KMS-11 (cell line): ENCODE results near the gene SPOCK3.
A peak's percentile ranks its signal among the peaks of the same experiment; 100 is the strongest.
"Not testable (repeated sequence)": the region's sequence is repeated elsewhere in the genome, so short reads cannot be mapped to it uniquely, and the experiment has no call there.

Source experiments
- H2AFZ ChIP-seq: fragments of 200-600 bp; sonication (generic); 2 replicates; pipeline ENCODE4 v1.6.1; 2016; ENCODE audit warnings: antibody characterized with exemption, mixed run types, low read depth
- H3K27ac ChIP-seq: fragments of 200-600 bp; sonication (generic); 2 replicates; pipeline ENCODE4 v1.6.1; 2016; ENCODE audit warnings: mild to moderate bottlenecking, mixed run types
- H3K27me3 ChIP-seq: fragments of 200-600 bp; sonication (generic); 2 replicates; pipeline ENCODE4 v1.6.1; 2017; ENCODE audit warnings: mild to moderate bottlenecking, low read depth, mixed run types, moderate library complexity; ENCODE audit not compliant: insufficient read depth
- H3K36me3 ChIP-seq: fragments of 200-600 bp; sonication (generic); 2 replicates; pipeline ENCODE4 v1.6.1; 2017; ENCODE audit warnings: mild to moderate bottlenecking, mixed run types; ENCODE audit not compliant: insufficient read depth
- H3K4me1 ChIP-seq: fragments of 200-600 bp; sonication (generic); 2 replicates; pipeline ENCODE4 v1.6.1; 2016; ENCODE audit warnings: mild to moderate bottlenecking, low read depth, mixed run types; ENCODE audit not compliant: poor library complexity, severe bottlenecking
- H3K4me2 ChIP-seq: fragments of 200-600 bp; sonication (generic); 2 replicates; pipeline ENCODE4 v1.7.0; 2016; ENCODE audit warnings: mild to moderate bottlenecking, mixed run types
- H3K4me3 ChIP-seq: fragments of 200-600 bp; sonication (generic); IDR thresholded peaks from 2 replicates; pipeline ENCODE4 v1.6.1; 2017; ENCODE audit warnings: low read depth, low read length, mixed read lengths; ENCODE audit not compliant: insufficient read depth
- H3K79me2 ChIP-seq: fragments of 200-600 bp; sonication (generic); 2 replicates; pipeline ENCODE4 v1.6.1; 2016; ENCODE audit warnings: low read depth, mixed run types; ENCODE audit not compliant: insufficient read depth
- H3K9ac ChIP-seq: fragments of 200-600 bp; sonication (generic); 2 replicates; pipeline ENCODE4 v1.6.1; 2016; ENCODE audit warnings: mild to moderate bottlenecking, mixed run types
- H4K20me1 ChIP-seq: fragments of 200-600 bp; sonication (generic); 2 replicates; pipeline ENCODE4 v1.6.1; 2016; ENCODE audit warnings: mild to moderate bottlenecking, mixed run types; ENCODE audit not compliant: insufficient read depth
- CTCF ChIP-seq: fragments of 200-600 bp; sonication (generic); conservative IDR thresholded peaks from 2 replicates; pipeline ENCODE4 v1.6.1; 2017; ENCODE audit warnings: low read depth, mild to moderate bottlenecking, antibody characterized with exemption, low read length, moderate library complexity, mixed read lengths

SPOCK3 gene

DNA sequence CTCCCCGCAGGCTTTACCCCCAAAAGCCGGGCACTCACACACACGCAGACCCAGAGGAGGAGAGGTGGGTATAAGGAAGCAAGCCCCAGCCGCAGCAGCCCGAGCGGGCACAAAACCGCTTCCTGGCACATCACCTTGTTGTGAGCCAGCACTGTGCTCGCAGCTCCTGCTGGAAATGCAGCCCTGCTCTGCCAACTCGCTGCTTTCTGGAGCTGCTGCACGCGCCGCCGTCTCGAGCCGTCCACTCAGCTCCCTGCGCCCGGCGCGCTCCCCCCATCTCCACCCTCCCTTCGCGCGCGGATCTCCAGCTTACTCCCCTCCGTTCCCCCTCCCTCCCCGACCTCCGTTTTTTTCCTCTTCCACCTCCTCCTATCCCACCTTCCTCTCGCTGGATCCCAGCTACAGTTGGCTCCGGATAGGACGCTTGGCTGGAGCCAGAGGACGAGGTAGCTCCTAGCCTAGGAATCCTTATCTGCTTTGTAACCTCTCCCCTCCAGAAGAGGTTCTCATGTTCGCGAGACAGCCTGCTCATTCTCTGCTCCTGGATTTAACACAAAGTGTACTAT, at the start of gene SPOCK3:
Gene SPOCK3, minus strand, starts transcription at position 179 of the 566 bp plus-strand sequence.
- peaks cover 6% of the 10 kb centered on the region for H3K4me1 ChIP-seq
- H3K27ac ChIP-seq: no peak within 1 kb of the TSS
- H3K36me3 ChIP-seq: no peaks in the 10 kb centered on the region
- H2AFZ ChIP-seq: peak within 1 kb of the TSS; percentile 90
- H4K20me1 ChIP-seq: no peaks in the 10 kb centered on the region
- TF ChIP-seq CTCF: no peak
- H3K9ac ChIP-seq: peak within 1 kb of the TSS; percentile 28; the same call in 1 of the 2 replicates
- H3K27me3 ChIP-seq: no peaks in the 10 kb centered on the region
- H3K4me2 ChIP-seq: peak within 1 kb of the TSS; percentile 50
- no peaks in the 10 kb centered on the region for H3K79me2 ChIP-seq
- H3K4me3 ChIP-seq: no peak within 1 kb of the TSS

DNA sequence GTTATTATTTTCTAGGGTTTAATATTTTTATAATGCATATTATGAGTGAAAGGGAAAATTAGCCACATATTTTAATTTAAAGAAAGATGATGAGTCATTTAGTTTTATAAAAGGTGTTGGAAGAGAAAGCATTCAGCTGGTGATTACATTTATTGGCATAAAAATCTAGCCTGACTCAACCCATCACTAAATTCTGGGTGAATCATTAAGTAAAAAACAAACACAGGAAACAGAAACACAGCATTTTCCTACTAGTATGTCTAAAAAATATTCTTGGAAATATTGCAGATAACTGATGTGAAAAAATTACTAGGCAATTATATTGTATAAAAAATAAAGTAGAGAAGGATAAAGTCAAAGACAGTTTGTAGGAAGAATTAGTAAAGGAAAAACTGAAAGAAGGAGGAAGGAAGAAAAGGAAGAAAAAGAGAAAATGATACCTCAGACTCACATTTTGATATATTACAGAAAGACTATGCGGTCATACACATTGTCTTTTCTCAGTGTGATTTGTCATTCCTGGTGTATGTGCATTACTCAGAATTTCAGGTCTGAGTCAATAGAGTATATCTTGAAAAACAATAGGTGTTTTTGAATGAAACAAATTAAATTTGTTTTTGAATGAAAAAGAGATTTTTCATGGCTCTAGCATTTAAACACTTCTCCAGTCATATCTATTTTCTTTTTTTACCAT, 48.0 kb upstream of the SPOCK3 start:
- H3K79me2 ChIP-seq: no peaks in the 10 kb centered on the region
- H3K4me3 ChIP-seq: no peak overlapping the region
- no peaks in the 10 kb centered on the region for H3K36me3 ChIP-seq
- no peak overlapping the region for H3K4me2 ChIP-seq
- no peaks in the 10 kb centered on the region for H3K4me1 ChIP-seq
- H3K9ac ChIP-seq: no peak overlapping the region
- no peak for TF ChIP-seq CTCF
- no peaks in the 10 kb centered on the region for H3K27me3 ChIP-seq
- H4K20me1 ChIP-seq: no peaks in the 10 kb centered on the region
- H3K27ac ChIP-seq: no peak overlapping the region
- H2AFZ ChIP-seq: no peak overlapping the region

DNA sequence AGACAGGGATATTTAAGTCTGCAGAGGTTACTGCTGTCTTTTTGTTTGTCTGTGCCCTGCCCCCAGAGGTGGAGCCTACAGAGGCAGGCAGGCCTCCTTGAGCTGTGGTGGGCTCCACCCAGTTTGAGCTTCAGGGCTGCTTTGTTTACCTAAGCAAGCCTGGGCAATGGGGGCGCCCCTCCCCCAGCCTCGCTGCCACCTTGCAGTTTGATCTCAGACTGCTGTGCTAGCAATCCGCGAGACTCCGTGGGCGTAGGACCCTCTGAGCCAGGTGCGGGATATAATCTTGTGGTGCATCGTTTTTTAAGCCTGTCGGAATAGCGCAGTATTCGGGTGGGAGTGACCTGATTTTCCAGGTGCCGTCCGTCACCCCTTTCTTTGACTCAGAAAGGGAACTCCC, 47.3 kb upstream of the SPOCK3 start:
- H4K20me1 ChIP-seq, H3K27me3 ChIP-seq, H3K4me1 ChIP-seq, H3K79me2 ChIP-seq, H3K36me3 ChIP-seq, H2AFZ ChIP-seq, H3K4me2 ChIP-seq, H3K27ac ChIP-seq, H3K4me3 ChIP-seq, H3K9ac ChIP-seq: not testable (repeated sequence)

GRCh38 chr4:167274351-167274750, 40.1 kb upstream of the SPOCK3 start:
- Histone ChIP-seq H3K4me1 (no peaks in the 10 kb centered on the region), H3K27ac (no peak overlapping the region), H3K4me2 (no peak overlapping the region), H2AFZ (no peak overlapping the region), H3K27me3 (no peaks in the 10 kb centered on the region), H3K9ac (no peak overlapping the region), H3K4me3 (no peak overlapping the region), H4K20me1 (no peaks in the 10 kb centered on the region), H3K36me3 (no peaks in the 10 kb centered on the region), H3K79me2 (no peaks in the 10 kb centered on the region)
- TF ChIP-seq CTCF: no peak

- Histone ChIP-seq H2AFZ (no peak overlapping the region), H3K9ac (no peak overlapping the region), H3K27ac (no peak overlapping the region), H4K20me1 (no peaks in the 10 kb centered on the region), H3K4me3 (no peak overlapping the region), H3K4me1 (no peaks in the 10 kb centered on the region), H3K36me3 (no peaks in the 10 kb centered on the region), H3K4me2 (no peak overlapping the region), H3K27me3 (no peaks in the 10 kb centered on the region), H3K79me2 (no peaks in the 10 kb centered on the region)
- no peak for TF ChIP-seq CTCF
Measured at GRCh38 chr4:167265231-167265630, 30.9 kb upstream of the SPOCK3 start.
